HEK293 (cell line): ENCODE results near the gene GLTPD2.

ENCODE experiments used
- EGR2 ChIP-seq: fragments of 450-650 bp; formaldehyde crosslinking; IDR thresholded peaks from 2 replicates; pipeline ENCODE4 v1.5.1; 2016; ENCODE audit warnings: low read depth, missing biosample characterization, missing genetic modification characterization
- IKZF3 ChIP-seq: fragments of 450-650 bp; IDR thresholded peaks from 2 replicates; pipeline ENCODE4 v1.5.0; 2018; ENCODE audit warnings: missing biosample characterization, mild to moderate bottlenecking, missing genetic modification characterization, moderate library complexity
- INSM2 ChIP-seq: fragments of 450-650 bp; formaldehyde crosslinking; IDR thresholded peaks from 2 replicates; pipeline ENCODE4 v1.5.1; 2016; ENCODE audit warnings: missing biosample characterization, missing genetic modification characterization
- MZF1 ChIP-seq: fragments of 450-650 bp; formaldehyde crosslinking; IDR thresholded peaks from 2 replicates; pipeline ENCODE4 v1.5.1; 2017; ENCODE audit warnings: missing biosample characterization, missing genetic modification characterization, borderline replicate concordance
- OSR2 ChIP-seq: fragments of 450-650 bp; formaldehyde crosslinking; IDR thresholded peaks from 2 replicates; pipeline ENCODE4 v1.5.1; 2016; ENCODE audit warnings: missing biosample characterization, missing genetic modification characterization
- PBX3 ChIP-seq: sonication (generic); formaldehyde crosslinking; IDR thresholded peaks from 2 replicates; pipeline ENCODE4 v1.8.1; 2022; ENCODE audit warnings: mild to moderate bottlenecking, moderate library complexity, missing genetic modification reagents
- SP2 ChIP-seq: fragments of 450-650 bp; formaldehyde crosslinking; IDR thresholded peaks from 2 replicates; pipeline ENCODE4 v1.5.1; 2016; ENCODE audit warnings: missing biosample characterization, missing genetic modification characterization
- WT1 ChIP-seq: fragments of 450-650 bp; formaldehyde crosslinking; IDR thresholded peaks from 2 replicates; pipeline ENCODE4 v1.5.1; 2016; ENCODE audit warnings: missing biosample characterization, missing genetic modification characterization
- ZBTB17 ChIP-seq: fragments of 450-650 bp; formaldehyde crosslinking; IDR thresholded peaks from 2 replicates; pipeline ENCODE4 v1.5.1; 2016; ENCODE audit warnings: missing biosample characterization, missing genetic modification characterization
- ZBTB20 ChIP-seq: fragments of 450-650 bp; formaldehyde crosslinking; IDR thresholded peaks from 2 replicates; pipeline ENCODE4 v1.5.1; 2016; ENCODE audit warnings: missing biosample characterization, missing genetic modification characterization
- ZBTB48 ChIP-seq: fragments of 450-650 bp; formaldehyde crosslinking; IDR thresholded peaks from 2 replicates; pipeline ENCODE4 v1.5.1; 2016; ENCODE audit warnings: missing biosample characterization, missing genetic modification characterization
- ZFHX2 ChIP-seq: fragments of 450-650 bp; formaldehyde crosslinking; conservative IDR thresholded peaks from 2 replicates; pipeline ENCODE4 v1.5.1; 2016; ENCODE audit warnings: missing biosample characterization, missing genetic modification characterization
- ZNF121 ChIP-seq: fragments of 450-650 bp; formaldehyde crosslinking; IDR thresholded peaks from 2 replicates; pipeline ENCODE4 v1.5.1; 2016; ENCODE audit warnings: missing biosample characterization, missing genetic modification characterization
- ZNF133 ChIP-seq: fragments of 450-650 bp; formaldehyde crosslinking; IDR thresholded peaks from 2 replicates; pipeline ENCODE4 v1.5.1; 2016; ENCODE audit warnings: missing biosample characterization, missing genetic modification characterization
- ZNF366 ChIP-seq: fragments of 450-650 bp; formaldehyde crosslinking; conservative IDR thresholded peaks from 2 replicates; pipeline ENCODE4 v1.5.1; 2016; ENCODE audit warnings: missing biosample characterization, missing genetic modification characterization
- ZNF513 ChIP-seq: fragments of 450-650 bp; IDR thresholded peaks from 2 replicates; pipeline ENCODE4 v1.5.1; 2018; ENCODE audit warnings: missing biosample characterization, missing genetic modification characterization
- ZNF600 ChIP-seq: fragments of 450-650 bp; formaldehyde crosslinking; IDR thresholded peaks from 2 replicates; pipeline ENCODE4 v1.5.1; 2016; ENCODE audit warnings: missing biosample characterization, missing genetic modification characterization
- ZNF777 ChIP-seq: fragments of 450-650 bp; formaldehyde crosslinking; IDR thresholded peaks from 2 replicates; pipeline ENCODE4 v1.5.1; 2017; ENCODE audit warnings: missing biosample characterization, missing genetic modification characterization, borderline replicate concordance
- ZXDB ChIP-seq: fragments of 450-650 bp; formaldehyde crosslinking; IDR thresholded peaks from 2 replicates; pipeline ENCODE4 v1.5.1; 2016; ENCODE audit warnings: missing biosample characterization, missing genetic modification characterization
- TF ChIP-seq, protein P1 (sequence below): fragments of 450-650 bp; formaldehyde crosslinking; IDR thresholded peaks from 2 replicates; pipeline ENCODE4 v1.5.1; 2016; ENCODE audit warnings: missing biosample characterization, missing genetic modification characterization
- TF ChIP-seq, protein P2 (sequence below): fragments of 450-650 bp; formaldehyde crosslinking; IDR thresholded peaks from 2 replicates; pipeline ENCODE4 v1.5.1; 2016; ENCODE audit warnings: missing biosample characterization, missing genetic modification characterization
- TF ChIP-seq, protein P3 (sequence below): fragments of 450-650 bp; formaldehyde crosslinking; IDR thresholded peaks from 2 replicates; pipeline ENCODE4 v1.5.1; 2016; ENCODE audit warnings: missing biosample characterization, missing genetic modification characterization
- TF ChIP-seq, protein P4 (sequence below): fragments of 450-650 bp; formaldehyde crosslinking; IDR thresholded peaks from 2 replicates; pipeline ENCODE4 v1.5.1; 2017; ENCODE audit warnings: missing biosample characterization, missing genetic modification characterization
- TF ChIP-seq, protein P5 (sequence below): IDR thresholded peaks from 2 replicates; pipeline ENCODE4 v1.6.1; 2011; ENCODE audit warnings: mild to moderate bottlenecking, low read depth, low read length, borderline replicate concordance

The GLTPD2 gene

GRCh38 chr17:4739122-4740024, 49.4 kb upstream of the GLTPD2 start, which contains the start of the genes CXCL16 and ZMYND15 (continued):
- TF ChIP-seq, protein P1, sequence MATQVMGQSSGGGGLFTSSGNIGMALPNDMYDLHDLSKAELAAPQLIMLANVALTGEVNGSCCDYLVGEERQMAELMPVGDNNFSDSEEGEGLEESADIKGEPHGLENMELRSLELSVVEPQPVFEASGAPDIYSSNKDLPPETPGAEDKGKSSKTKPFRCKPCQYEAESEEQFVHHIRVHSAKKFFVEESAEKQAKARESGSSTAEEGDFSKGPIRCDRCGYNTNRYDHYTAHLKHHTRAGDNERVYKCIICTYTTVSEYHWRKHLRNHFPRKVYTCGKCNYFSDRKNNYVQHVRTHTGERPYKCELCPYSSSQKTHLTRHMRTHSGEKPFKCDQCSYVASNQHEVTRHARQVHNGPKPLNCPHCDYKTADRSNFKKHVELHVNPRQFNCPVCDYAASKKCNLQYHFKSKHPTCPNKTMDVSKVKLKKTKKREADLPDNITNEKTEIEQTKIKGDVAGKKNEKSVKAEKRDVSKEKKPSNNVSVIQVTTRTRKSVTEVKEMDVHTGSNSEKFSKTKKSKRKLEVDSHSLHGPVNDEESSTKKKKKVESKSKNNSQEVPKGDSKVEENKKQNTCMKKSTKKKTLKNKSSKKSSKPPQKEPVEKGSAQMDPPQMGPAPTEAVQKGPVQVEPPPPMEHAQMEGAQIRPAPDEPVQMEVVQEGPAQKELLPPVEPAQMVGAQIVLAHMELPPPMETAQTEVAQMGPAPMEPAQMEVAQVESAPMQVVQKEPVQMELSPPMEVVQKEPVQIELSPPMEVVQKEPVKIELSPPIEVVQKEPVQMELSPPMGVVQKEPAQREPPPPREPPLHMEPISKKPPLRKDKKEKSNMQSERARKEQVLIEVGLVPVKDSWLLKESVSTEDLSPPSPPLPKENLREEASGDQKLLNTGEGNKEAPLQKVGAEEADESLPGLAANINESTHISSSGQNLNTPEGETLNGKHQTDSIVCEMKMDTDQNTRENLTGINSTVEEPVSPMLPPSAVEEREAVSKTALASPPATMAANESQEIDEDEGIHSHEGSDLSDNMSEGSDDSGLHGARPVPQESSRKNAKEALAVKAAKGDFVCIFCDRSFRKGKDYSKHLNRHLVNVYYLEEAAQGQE = no peak
- TF ChIP-seq, protein P2, sequence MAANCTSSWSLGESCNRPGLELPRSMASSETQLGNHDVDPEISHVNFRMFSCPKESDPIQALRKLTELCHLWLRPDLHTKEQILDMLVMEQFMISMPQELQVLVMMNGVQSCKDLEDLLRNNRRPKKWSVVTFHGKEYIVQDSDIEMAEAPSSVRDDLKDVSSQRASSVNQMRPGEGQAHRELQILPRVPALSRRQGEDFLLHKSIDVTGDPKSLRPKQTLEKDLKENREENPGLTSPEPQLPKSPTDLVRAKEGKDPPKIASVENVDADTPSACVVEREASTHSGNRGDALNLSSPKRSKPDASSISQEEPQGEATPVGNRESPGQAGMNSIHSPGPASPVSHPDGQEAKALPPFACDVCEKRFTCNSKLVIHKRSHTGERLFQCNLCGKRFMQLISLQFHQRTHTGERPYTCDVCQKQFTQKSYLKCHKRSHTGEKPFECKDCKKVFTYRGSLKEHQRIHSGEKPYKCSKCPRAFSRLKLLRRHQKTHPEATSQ (tag by site-specific recombination) = 0 out of 2 replicates have a peak, but pooled peaks have one; percentile 25
- TF ChIP-seq PBX3 (CRISPR knock-in tag) = peak; percentile 34
- no peak for TF ChIP-seq ZXDB (tag by site-specific recombination)
- 0 out of 2 replicates have a peak, but pooled peaks have one; percentile 10 for TF ChIP-seq ZNF133 (tag by site-specific recombination)
- no peak for TF ChIP-seq INSM2 (tag by site-specific recombination)
- no peak for TF ChIP-seq ZNF366 (tag by site-specific recombination)
- peak; percentile 93; the same call in 1 of the 2 replicates for TF ChIP-seq ZNF777 (tag by site-specific recombination)
- TF ChIP-seq ZNF513 (tag by site-specific recombination) = 0 out of 2 replicates have a peak, but pooled peaks have one; percentile 9
- peak; percentile 85 for TF ChIP-seq ZBTB20 (tag by site-specific recombination)
- peak; percentile 33; the same call in 1 of the 2 replicates for TF ChIP-seq SP2 (tag by site-specific recombination)
- TF ChIP-seq IKZF3 (tag by site-specific recombination) = peak; percentile 10; the same call in 1 of the 2 replicates
- TF ChIP-seq ZNF121 (tag by site-specific recombination) = peak; percentile 12; the same call in 1 of the 2 replicates
- peak; percentile 28; the same call in 1 of the 2 replicates for TF ChIP-seq OSR2 (tag by site-specific recombination)
- peak; percentile 78 for TF ChIP-seq ZNF600 (tag by site-specific recombination)
- 0 out of 2 replicates have a peak, but pooled peaks have one; percentile 37 for TF ChIP-seq ZBTB48 (tag by site-specific recombination)
- peak; percentile 54 for TF ChIP-seq ZFHX2
- peak; percentile 89 for TF ChIP-seq ZBTB17 (tag by site-specific recombination)
- 0 out of 2 replicates have a peak, but pooled peaks have one; percentile 14 for TF ChIP-seq WT1
- 0 out of 2 replicates have a peak, but pooled peaks have one; percentile 12 for TF ChIP-seq EGR2 (tag by site-specific recombination)
- TF ChIP-seq MZF1 = no peak
- TF ChIP-seq, protein P3, sequence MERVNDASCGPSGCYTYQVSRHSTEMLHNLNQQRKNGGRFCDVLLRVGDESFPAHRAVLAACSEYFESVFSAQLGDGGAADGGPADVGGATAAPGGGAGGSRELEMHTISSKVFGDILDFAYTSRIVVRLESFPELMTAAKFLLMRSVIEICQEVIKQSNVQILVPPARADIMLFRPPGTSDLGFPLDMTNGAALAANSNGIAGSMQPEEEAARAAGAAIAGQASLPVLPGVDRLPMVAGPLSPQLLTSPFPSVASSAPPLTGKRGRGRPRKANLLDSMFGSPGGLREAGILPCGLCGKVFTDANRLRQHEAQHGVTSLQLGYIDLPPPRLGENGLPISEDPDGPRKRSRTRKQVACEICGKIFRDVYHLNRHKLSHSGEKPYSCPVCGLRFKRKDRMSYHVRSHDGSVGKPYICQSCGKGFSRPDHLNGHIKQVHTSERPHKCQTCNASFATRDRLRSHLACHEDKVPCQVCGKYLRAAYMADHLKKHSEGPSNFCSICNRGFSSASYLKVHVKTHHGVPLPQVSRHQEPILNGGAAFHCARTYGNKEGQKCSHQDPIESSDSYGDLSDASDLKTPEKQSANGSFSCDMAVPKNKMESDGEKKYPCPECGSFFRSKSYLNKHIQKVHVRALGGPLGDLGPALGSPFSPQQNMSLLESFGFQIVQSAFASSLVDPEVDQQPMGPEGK = peak; percentile 42
- TF ChIP-seq, protein P4, sequence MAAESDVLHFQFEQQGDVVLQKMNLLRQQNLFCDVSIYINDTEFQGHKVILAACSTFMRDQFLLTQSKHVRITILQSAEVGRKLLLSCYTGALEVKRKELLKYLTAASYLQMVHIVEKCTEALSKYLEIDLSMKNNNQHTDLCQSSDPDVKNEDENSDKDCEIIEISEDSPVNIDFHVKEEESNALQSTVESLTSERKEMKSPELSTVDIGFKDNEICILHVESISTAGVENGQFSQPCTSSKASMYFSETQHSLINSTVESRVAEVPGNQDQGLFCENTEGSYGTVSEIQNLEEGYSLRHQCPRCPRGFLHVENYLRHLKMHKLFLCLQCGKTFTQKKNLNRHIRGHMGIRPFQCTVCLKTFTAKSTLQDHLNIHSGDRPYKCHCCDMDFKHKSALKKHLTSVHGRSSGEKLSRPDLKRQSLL = peak; percentile 76; the same call in 1 of the 2 replicates
- TF ChIP-seq, protein P5, sequence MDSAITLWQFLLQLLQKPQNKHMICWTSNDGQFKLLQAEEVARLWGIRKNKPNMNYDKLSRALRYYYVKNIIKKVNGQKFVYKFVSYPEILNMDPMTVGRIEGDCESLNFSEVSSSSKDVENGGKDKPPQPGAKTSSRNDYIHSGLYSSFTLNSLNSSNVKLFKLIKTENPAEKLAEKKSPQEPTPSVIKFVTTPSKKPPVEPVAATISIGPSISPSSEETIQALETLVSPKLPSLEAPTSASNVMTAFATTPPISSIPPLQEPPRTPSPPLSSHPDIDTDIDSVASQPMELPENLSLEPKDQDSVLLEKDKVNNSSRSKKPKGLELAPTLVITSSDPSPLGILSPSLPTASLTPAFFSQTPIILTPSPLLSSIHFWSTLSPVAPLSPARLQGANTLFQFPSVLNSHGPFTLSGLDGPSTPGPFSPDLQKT = no peak
